ENCODE measurements around the gene KHDRBS1.

DNA sequence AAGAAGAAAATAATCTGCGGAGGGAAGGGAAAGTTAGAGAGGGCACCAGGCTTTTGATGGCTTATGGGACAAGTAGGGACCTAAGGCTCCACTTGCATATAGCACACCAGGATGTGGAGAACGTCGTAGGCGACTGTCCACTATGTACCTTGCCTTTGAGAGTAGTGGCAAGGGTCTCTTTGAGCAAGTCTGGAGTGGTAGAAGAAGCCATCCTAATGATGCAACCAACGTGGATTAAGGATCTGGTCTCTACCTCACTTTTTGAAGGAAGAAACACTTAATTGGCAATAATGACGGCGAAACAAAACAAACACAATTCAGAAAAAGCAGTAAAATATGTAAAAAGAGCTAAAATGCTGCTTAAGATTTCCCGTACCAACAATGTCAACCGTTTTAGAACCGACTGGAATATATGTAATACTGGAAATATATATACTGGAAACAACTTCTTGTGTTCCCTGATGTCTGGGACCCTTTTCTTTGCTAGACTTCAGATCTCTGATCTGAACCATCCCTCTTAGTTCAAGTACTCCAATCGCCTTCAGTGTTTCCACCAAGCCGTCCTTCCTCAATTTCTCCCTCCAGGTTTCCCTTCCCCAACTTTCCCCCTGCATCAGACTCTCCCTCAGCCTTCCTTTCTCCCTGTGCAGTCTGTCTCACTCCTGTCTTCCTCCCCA is 821 bp upstream of the KHDRBS1 start:
- TF ChIP-seq POLR2A (IDR thresholded peaks at IDR 0.05) (no peak), POLR2AphosphoS5 (IDR thresholded peaks at IDR 0.05) (no peak)
- TF ChIP-seq, protein P1, sequence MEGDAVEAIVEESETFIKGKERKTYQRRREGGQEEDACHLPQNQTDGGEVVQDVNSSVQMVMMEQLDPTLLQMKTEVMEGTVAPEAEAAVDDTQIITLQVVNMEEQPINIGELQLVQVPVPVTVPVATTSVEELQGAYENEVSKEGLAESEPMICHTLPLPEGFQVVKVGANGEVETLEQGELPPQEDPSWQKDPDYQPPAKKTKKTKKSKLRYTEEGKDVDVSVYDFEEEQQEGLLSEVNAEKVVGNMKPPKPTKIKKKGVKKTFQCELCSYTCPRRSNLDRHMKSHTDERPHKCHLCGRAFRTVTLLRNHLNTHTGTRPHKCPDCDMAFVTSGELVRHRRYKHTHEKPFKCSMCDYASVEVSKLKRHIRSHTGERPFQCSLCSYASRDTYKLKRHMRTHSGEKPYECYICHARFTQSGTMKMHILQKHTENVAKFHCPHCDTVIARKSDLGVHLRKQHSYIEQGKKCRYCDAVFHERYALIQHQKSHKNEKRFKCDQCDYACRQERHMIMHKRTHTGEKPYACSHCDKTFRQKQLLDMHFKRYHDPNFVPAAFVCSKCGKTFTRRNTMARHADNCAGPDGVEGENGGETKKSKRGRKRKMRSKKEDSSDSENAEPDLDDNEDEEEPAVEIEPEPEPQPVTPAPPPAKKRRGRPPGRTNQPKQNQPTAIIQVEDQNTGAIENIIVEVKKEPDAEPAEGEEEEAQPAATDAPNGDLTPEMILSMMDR (IDR thresholded peaks at IDR 0.05): no peak

All from sigmoid colon (tissue), 4 donors.